Measurements from ENCODE around the gene TRAF3.

TRAF3 gene

DNA sequence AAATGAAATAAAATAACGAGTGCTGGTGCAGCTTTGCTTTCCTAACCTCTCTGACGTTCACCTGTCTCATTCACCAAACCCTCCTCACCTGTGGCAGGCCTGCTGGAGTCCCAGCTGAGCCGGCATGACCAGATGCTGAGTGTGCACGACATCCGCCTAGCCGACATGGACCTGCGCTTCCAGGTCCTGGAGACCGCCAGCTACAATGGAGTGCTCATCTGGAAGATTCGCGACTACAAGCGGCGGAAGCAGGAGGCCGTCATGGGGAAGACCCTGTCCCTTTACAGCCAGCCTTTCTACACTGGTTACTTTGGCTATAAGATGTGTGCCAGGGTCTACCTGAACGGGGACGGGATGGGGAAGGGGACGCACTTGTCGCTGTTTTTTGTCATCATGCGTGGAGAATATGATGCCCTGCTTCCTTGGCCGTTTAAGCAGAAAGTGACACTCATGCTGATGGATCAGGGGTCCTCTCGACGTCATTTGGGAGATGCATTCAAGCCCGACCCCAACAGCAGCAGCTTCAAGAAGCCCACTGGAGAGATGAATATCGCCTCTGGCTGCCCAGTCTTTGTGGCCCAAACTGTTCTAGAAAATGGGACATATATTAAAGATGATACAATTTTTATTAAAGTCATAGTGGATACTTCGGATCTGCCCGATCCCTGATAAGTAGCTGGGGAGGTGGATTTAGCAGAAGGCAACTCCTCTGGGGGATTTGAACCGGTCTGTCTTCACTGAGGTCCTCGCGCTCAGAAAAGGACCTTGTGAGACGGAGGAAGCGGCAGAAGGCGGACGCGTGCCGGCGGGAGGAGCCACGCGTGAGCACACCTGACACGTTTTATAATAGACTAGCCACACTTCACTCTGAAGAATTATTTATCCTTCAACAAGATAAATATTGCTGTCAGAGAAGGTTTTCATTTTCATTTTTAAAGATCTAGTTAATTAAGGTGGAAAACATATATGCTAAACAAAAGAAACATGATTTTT lies 128.2 kb downstream of the TRAF3 start:
- no peak overlapping the region for H3K4me3 ChIP-seq (ENCODE audit: low read depth, low read length)
- no peak for TF ChIP-seq CTCF (IDR thresholded peaks at IDR 0.05; ENCODE audit: low read depth, low read length)

DNA sequence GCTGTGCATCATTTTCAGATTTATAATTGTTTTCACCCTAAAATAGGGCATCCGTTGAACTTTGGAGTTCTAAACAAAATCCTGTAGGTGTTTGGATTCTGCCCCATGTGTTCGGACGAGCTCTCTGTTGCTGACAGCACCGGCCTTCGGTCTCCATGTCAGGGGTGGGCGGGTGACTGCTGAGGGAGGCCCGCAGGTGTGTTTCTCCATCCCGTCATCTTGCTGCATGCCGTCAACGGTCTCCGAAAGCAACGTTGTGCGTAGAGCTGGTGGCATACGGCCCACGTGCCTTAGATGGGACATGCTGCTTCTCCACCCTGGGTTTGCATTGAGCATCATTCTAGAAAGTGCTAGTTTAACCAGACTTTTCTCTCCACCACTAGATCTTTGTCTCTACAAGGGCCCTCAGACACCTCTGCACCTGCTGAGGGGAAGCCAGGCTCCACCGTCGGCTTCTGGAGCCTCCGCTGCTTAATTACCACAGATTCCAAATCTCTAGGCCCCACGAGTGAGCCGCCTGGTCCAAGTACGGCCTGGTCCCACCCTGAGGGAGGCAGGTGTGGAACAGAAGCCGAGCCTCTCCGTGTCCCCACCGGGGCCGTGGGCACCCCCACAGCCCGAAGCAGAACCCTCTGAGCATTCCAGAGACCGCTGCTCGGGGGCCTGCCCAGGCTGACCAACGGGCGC lies 129.5 kb downstream of the TRAF3 start:
- no peak overlapping the region for H3K4me3 ChIP-seq (ENCODE audit: low read depth, low read length)
- no peak for TF ChIP-seq CTCF (IDR thresholded peaks at IDR 0.05; ENCODE audit: low read depth, low read length)

GRCh38 chr14:102907303-102907844 lies 130.1 kb downstream of the TRAF3 start:
- H3K4me3 ChIP-seq (ENCODE audit: low read depth, low read length): no peak overlapping the region

DNA sequence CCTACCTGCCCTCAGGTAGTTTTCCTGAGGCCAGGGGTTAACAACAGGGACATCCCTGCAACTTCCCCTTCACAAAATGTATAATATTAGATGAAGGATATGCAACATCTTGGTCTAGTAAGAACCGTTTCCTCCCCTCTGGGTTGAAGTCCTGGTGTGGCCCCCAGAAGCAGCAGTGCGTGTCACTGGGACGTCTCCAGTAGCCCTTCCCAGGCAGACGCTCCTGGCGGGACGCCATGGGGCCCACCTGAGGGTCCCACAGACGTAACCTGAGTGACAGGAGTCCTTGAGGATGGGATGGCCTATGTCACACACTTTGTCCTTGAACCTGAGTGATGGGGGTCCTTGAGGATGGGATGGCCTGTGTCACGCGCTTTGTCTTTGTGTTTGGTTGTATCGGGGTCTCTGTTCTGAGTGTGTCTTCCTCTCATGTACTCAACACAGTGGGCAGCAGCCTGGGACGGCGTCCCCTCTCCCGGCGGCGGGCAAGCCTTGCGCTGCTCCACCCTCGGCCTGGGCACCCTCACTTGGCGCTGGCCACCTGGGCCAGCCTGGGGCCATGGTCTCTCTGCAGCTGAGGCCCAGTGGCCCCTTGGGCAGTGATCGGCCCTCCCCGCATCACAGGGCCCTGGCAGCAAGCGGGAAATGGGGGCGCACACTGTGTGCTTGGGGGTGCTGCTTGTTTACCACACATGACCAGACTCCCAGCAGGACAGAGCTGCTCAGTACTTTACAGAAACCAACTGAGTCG lies 130.9 kb downstream of the TRAF3 start:
- no peak for TF ChIP-seq CTCF (IDR thresholded peaks at IDR 0.05; ENCODE audit: low read depth, low read length)
- H3K4me3 ChIP-seq (ENCODE audit: low read depth, low read length): no peak overlapping the region

More at GRCh38 chr14:102907303-102907844, 130.1 kb downstream of the TRAF3 start:
- TF ChIP-seq CTCF (IDR thresholded peaks at IDR 0.05; ENCODE audit: low read depth, low read length): no peak

GRCh38 chr14:102908766-102909455 lies 131.7 kb downstream of the TRAF3 start:
- no peak for TF ChIP-seq CTCF (IDR thresholded peaks at IDR 0.05; ENCODE audit: low read depth, low read length)
- no peak overlapping the region for H3K4me3 ChIP-seq (ENCODE audit: low read depth, low read length)

GRCh38 chr14:102909462-102909861 lies 132.2 kb downstream of the TRAF3 start:
- H3K4me3 ChIP-seq (ENCODE audit: low read depth, low read length): no peak overlapping the region
- TF ChIP-seq CTCF (IDR thresholded peaks at IDR 0.05; ENCODE audit: low read depth, low read length): no peak

All from WI38 (cell line).